ENCODE data around the gene LAGE3. TPM values are rescaled to one million over a fixed set of nuclear protein-coding genes. Genes with fewer than 3 reads are reported as not detected.

LAGE3 gene
- total and polyA plus RNA-seq, 2 experiments from 2014 or later = 32.2 to 49.4 TPM

- 83% methylated on average over 7 of the region's 7 CpGs for WGBS (ENCODE audit: low lambda C conversion rate, missing lambda C conversion rate)
- Histone ChIP-seq H3K36me3 (replicated peaks; ENCODE audit: insufficient read depth, low read depth) (no peaks in the 10 kb centered on the region), H3K27ac (no peak overlapping the region), H3K4me1 (ENCODE audit: insufficient read depth) (no peaks in the 10 kb centered on the region), H4K20me1 (ENCODE audit: insufficient read depth, poor library complexity, severe bottlenecking) (no peaks in the 10 kb centered on the region), H3K4me3 (no peak overlapping the region), H3K79me2 (peaks cover 37% of the 10 kb centered on the region), H3K9me2 (replicated peaks; ENCODE audit: insufficient read depth) (no peaks in the 10 kb centered on the region), H3K9me3 (ENCODE audit: low read depth) (no peaks in the 10 kb centered on the region), H3K4me2 (no peak overlapping the region), H2AFZ (no peak overlapping the region), H3K27me3 (no peaks in the 10 kb centered on the region)
- TF ChIP-seq CTCF (IDR thresholded peaks at IDR 0.05; ENCODE audit: poor library complexity) (no peak), EZH2 (IDR thresholded peaks at IDR 0.05; ENCODE audit: borderline replicate concordance) (no peak), EZH2phosphoT487 (IDR thresholded peaks at IDR 0.05; ENCODE audit: low read depth, severe bottlenecking, unreplicated experiment) (no peak)
- DNase-seq (ENCODE audit: low spot score) = no peak
These were observed 45.5 kb downstream of the LAGE3 start for GRCh38 chrX:154433605-154434004.

GRCh38 chrX:154432210-154432609 is 46.9 kb downstream of the LAGE3 start:
- no peak for TF ChIP-seq EZH2phosphoT487 (IDR thresholded peaks at IDR 0.05; ENCODE audit: low read depth, severe bottlenecking, unreplicated experiment)
- no peak for TF ChIP-seq EZH2 (IDR thresholded peaks at IDR 0.05; ENCODE audit: borderline replicate concordance)
- TF ChIP-seq CTCF (IDR thresholded peaks at IDR 0.05; ENCODE audit: poor library complexity) = no peak
- H3K9me2 ChIP-seq (replicated peaks; ENCODE audit: insufficient read depth) = no peaks in the 10 kb centered on the region
- H3K27ac ChIP-seq = no peak overlapping the region
- no peak overlapping the region for H2AFZ ChIP-seq
- 97% methylated on average over 8 of the region's 8 CpGs for WGBS (ENCODE audit: low lambda C conversion rate, missing lambda C conversion rate)
- H3K36me3 ChIP-seq (replicated peaks; ENCODE audit: insufficient read depth, low read depth) = no peaks in the 10 kb centered on the region
- H3K9me3 ChIP-seq (ENCODE audit: low read depth) = no peaks in the 10 kb centered on the region
- no peak overlapping the region for H3K4me3 ChIP-seq
- H4K20me1 ChIP-seq (ENCODE audit: insufficient read depth, poor library complexity, severe bottlenecking) = no peaks in the 10 kb centered on the region
- H3K4me1 ChIP-seq (ENCODE audit: insufficient read depth) = no peaks in the 10 kb centered on the region
- no peaks in the 10 kb centered on the region for H3K27me3 ChIP-seq
- no peak for DNase-seq (ENCODE audit: low spot score)
- no peak overlapping the region for H3K4me2 ChIP-seq
- peaks cover 30% of the 10 kb centered on the region for H3K79me2 ChIP-seq

GRCh38 chrX:154431341-154431740 is 47.7 kb downstream of the LAGE3 start:
- Histone ChIP-seq H3K4me1 (ENCODE audit: insufficient read depth) (no peaks in the 10 kb centered on the region), H3K79me2 (peaks cover 28% of the 10 kb centered on the region), H3K36me3 (replicated peaks; ENCODE audit: insufficient read depth, low read depth) (no peaks in the 10 kb centered on the region), H3K4me2 (no peak overlapping the region), H3K27ac (no peak overlapping the region), H4K20me1 (ENCODE audit: insufficient read depth, poor library complexity, severe bottlenecking) (no peaks in the 10 kb centered on the region), H3K9me2 (replicated peaks; ENCODE audit: insufficient read depth) (no peaks in the 10 kb centered on the region), H3K9me3 (ENCODE audit: low read depth) (no peaks in the 10 kb centered on the region), H3K27me3 (no peaks in the 10 kb centered on the region), H3K4me3 (no peak overlapping the region), H2AFZ (no peak overlapping the region)
- DNase-seq (ENCODE audit: low spot score) = no peak
- WGBS (ENCODE audit: low lambda C conversion rate, missing lambda C conversion rate) = 78% methylated on average over 3 of the region's 5 CpGs
- no peak for TF ChIP-seq CTCF (IDR thresholded peaks at IDR 0.05; ENCODE audit: poor library complexity)
- TF ChIP-seq EZH2phosphoT487 (IDR thresholded peaks at IDR 0.05; ENCODE audit: low read depth, severe bottlenecking, unreplicated experiment) = no peak
- no peak for TF ChIP-seq EZH2 (IDR thresholded peaks at IDR 0.05; ENCODE audit: borderline replicate concordance)

GRCh38 chrX:154430916-154431315 is 48.2 kb downstream of the LAGE3 start:
- Histone ChIP-seq H3K79me2 (peaks cover 28% of the 10 kb centered on the region), H3K4me1 (ENCODE audit: insufficient read depth) (no peaks in the 10 kb centered on the region), H3K9me3 (ENCODE audit: low read depth) (no peaks in the 10 kb centered on the region), H3K4me2 (peak overlapping the region; percentile 85), H4K20me1 (ENCODE audit: insufficient read depth, poor library complexity, severe bottlenecking) (no peaks in the 10 kb centered on the region), H3K9me2 (replicated peaks; ENCODE audit: insufficient read depth) (no peaks in the 10 kb centered on the region), H3K27ac (no peak overlapping the region), H3K36me3 (replicated peaks; ENCODE audit: insufficient read depth, low read depth) (no peaks in the 10 kb centered on the region), H3K27me3 (no peaks in the 10 kb centered on the region), H2AFZ (no peak overlapping the region), H3K4me3 (no peak overlapping the region)
- 61% methylated on average over 7 of the region's 7 CpGs for WGBS (ENCODE audit: low lambda C conversion rate, missing lambda C conversion rate)
- DNase-seq (ENCODE audit: low spot score) = no peak
- no peak for TF ChIP-seq CTCF (IDR thresholded peaks at IDR 0.05; ENCODE audit: poor library complexity)
- no peak for TF ChIP-seq EZH2phosphoT487 (IDR thresholded peaks at IDR 0.05; ENCODE audit: low read depth, severe bottlenecking, unreplicated experiment)
- no peak for TF ChIP-seq EZH2 (IDR thresholded peaks at IDR 0.05; ENCODE audit: borderline replicate concordance)

Data from hepatocyte (in vitro differentiated cells).